H9 (cell line): ENCODE data around the gene USP36. TPM values are rescaled to one million over a fixed set of nuclear protein-coding genes. Genes with fewer than 3 reads are reported as not detected.

ENCODE experiments used
- DNase-seq: peaks from one replicate; pipeline ENCODE4 v3.0.0-alpha.2; 2017
- H2AFZ ChIP-seq: one replicate; pipeline ENCODE4 v1.6.1; 2013; ENCODE audit warnings: mild to moderate bottlenecking, low read length, control low read depth, moderate library complexity
- H2AK5ac ChIP-seq: 2 replicates; pipeline ENCODE4 v1.6.1; 2013; ENCODE audit warnings: low read length, control low read depth, mixed read lengths; ENCODE audit not compliant: insufficient read length
- H2BK120ac ChIP-seq: one replicate; pipeline ENCODE4 v1.6.1; 2013; ENCODE audit warnings: low read depth, mild to moderate bottlenecking, low read length, control low read depth, inconsistent platforms; ENCODE audit not compliant: poor library complexity, severe bottlenecking
- H2BK12ac ChIP-seq: 2 replicates; pipeline ENCODE4 v1.6.1; 2013; ENCODE audit warnings: low read length, control low read depth, mixed read lengths, low read depth; ENCODE audit not compliant: insufficient read length
- H2BK15ac ChIP-seq: 2 replicates; pipeline ENCODE4 v1.6.1; 2013; ENCODE audit warnings: low read depth, low read length, control low read depth
- H2BK20ac ChIP-seq: one replicate; pipeline ENCODE4 v1.6.1; 2013; ENCODE audit warnings: low read depth, mild to moderate bottlenecking, low read length, control low read depth, inconsistent platforms; ENCODE audit not compliant: poor library complexity, severe bottlenecking
- H2BK5ac ChIP-seq: 2 replicates; pipeline ENCODE4 v1.6.1; 2013; ENCODE audit warnings: low read length, control low read depth, mixed read lengths; ENCODE audit not compliant: insufficient read length
- H3K14ac ChIP-seq: 2 replicates; pipeline ENCODE4 v1.6.1; 2013; ENCODE audit warnings: low read length, control low read depth; ENCODE audit not compliant: insufficient read depth
- H3K18ac ChIP-seq: 2 replicates; pipeline ENCODE4 v1.6.1; 2013; ENCODE audit warnings: low read depth, mild to moderate bottlenecking, mixed read lengths, low read length, control low read depth; ENCODE audit not compliant: insufficient read length
- H3K23ac ChIP-seq: 2 replicates; pipeline ENCODE4 v1.6.1; 2013; ENCODE audit warnings: low read length, control low read depth, mixed read lengths, low read depth; ENCODE audit not compliant: insufficient read length
- H3K23me2 ChIP-seq: 2 replicates; pipeline ENCODE4 v1.6.1; 2013; ENCODE audit warnings: low read depth, mild to moderate bottlenecking, mixed read lengths, low read length, control low read depth; ENCODE audit not compliant: insufficient read length, poor library complexity, severe bottlenecking
- H3K27ac ChIP-seq: 2 replicates; pipeline ENCODE4 v1.5.1; 2013; ENCODE audit warnings: low read length, control low read depth, mixed read lengths, low read depth; ENCODE audit not compliant: insufficient read length
- H3K27me3 ChIP-seq: 2 replicates; pipeline ENCODE4 v1.6.1; 2013; ENCODE audit warnings: low read length, control low read depth, inconsistent platforms; ENCODE audit not compliant: insufficient read depth
- H3K4ac ChIP-seq: 2 replicates; pipeline ENCODE4 v1.6.1; 2013; ENCODE audit warnings: low read depth, mild to moderate bottlenecking, control low read depth, inconsistent platforms, low read length, moderate library complexity
- H3K4me1 ChIP-seq: 2 replicates; pipeline ENCODE4 v1.6.1; 2013; ENCODE audit warnings: low read length, control low read depth, inconsistent platforms; ENCODE audit not compliant: insufficient read depth
- H3K4me2 ChIP-seq: 2 replicates; pipeline ENCODE4 v1.6.1; 2013; ENCODE audit warnings: low read length, control low read depth, mixed read lengths; ENCODE audit not compliant: insufficient read length, insufficient read depth
- H3K56ac ChIP-seq: 2 replicates; pipeline ENCODE4 v1.6.1; 2013; ENCODE audit warnings: low read depth, mild to moderate bottlenecking, mixed read lengths, low read length, control low read depth; ENCODE audit not compliant: insufficient read length
- H3K79me1 ChIP-seq: 2 replicates; pipeline ENCODE4 v1.6.1; 2013; ENCODE audit warnings: low read depth, mild to moderate bottlenecking, moderate library complexity, low read length, control low read depth, inconsistent platforms; ENCODE audit not compliant: insufficient read depth, poor library complexity, severe bottlenecking
- H3K79me2 ChIP-seq: 2 replicates; pipeline ENCODE4 v1.6.1; 2013; ENCODE audit warnings: low read length, control low read depth, inconsistent platforms; ENCODE audit not compliant: insufficient read depth
- H3K9ac ChIP-seq: 2 replicates; pipeline ENCODE4 v1.6.1; 2013; ENCODE audit warnings: low read length, control low read depth, mixed read lengths; ENCODE audit not compliant: insufficient read length; ENCODE audit errors: extremely low read depth
- H3K9me3 ChIP-seq: one replicate; pipeline ENCODE4 v1.6.1; 2013; ENCODE audit warnings: low read depth, low read length, inconsistent platforms; ENCODE audit not compliant: control insufficient read depth
- H3T11ph ChIP-seq: one replicate; pipeline ENCODE4 v1.6.1; 2013; ENCODE audit warnings: mild to moderate bottlenecking, low read length, control low read depth, inconsistent platforms
- H4K20me1 ChIP-seq: one replicate; pipeline ENCODE4 v1.6.1; 2013; ENCODE audit not compliant: control insufficient read depth, insufficient read length, insufficient read depth
- H4K5ac ChIP-seq: 2 replicates; pipeline ENCODE4 v1.6.1; 2013; ENCODE audit warnings: low read depth, mild to moderate bottlenecking, mixed read lengths, low read length, control low read depth; ENCODE audit not compliant: insufficient read length
- H4K8ac ChIP-seq: replicated peaks from 2 replicates; pipeline ENCODE4 v1.6.1; 2013; ENCODE audit warnings: low read length, control low read depth, mixed read lengths, low read depth; ENCODE audit not compliant: insufficient read length
- H4K91ac ChIP-seq: 2 replicates; pipeline ENCODE4 v1.6.1; 2013; ENCODE audit warnings: low read depth, mild to moderate bottlenecking, moderate library complexity, mixed read lengths, low read length, control low read depth; ENCODE audit not compliant: insufficient read length
- H3K27ac Mint-ChIP-seq, 3 experiments: 2 replicates in 2 of 3; 3 replicates in 1 of 3; pipeline ENCODE4 v1.8.0; 2020 to 2021; ENCODE audit warnings: mixed read lengths in 3 of 3, mild to moderate bottlenecking in 1 of 3, moderate library complexity in 1 of 3
- H3K27me3 Mint-ChIP-seq: 2 replicates; pipeline ENCODE4 v1.8.0; 2021; ENCODE audit warnings: low read depth, mild to moderate bottlenecking, moderate library complexity, mixed read lengths
- H3K36me3 Mint-ChIP-seq, 3 experiments: 2 replicates in 2 of 3; 3 replicates in 1 of 3; pipeline ENCODE4 v1.8.0; 2020 to 2021; ENCODE audit warnings: low read depth in 3 of 3, mixed read lengths in 3 of 3; ENCODE audit not compliant: insufficient read depth in 1 of 3
- H3K4me1 Mint-ChIP-seq, 2 experiments: 2 replicates each; pipeline ENCODE4 v1.8.0; 2020; ENCODE audit warnings: mixed read lengths in 2 of 2
- H3K4me3 Mint-ChIP-seq, 2 experiments: 2 replicates in 1 of 2; 3 replicates in 1 of 2; pipeline ENCODE4 v1.8.0; 2020 to 2021; ENCODE audit warnings: mild to moderate bottlenecking in 2 of 2, mixed read lengths in 2 of 2, moderate library complexity in 1 of 2
- H3K9me3 Mint-ChIP-seq, 2 experiments: 2 replicates in 1 of 2; 3 replicates in 1 of 2; pipeline ENCODE4 v1.8.0; 2020; ENCODE audit warnings: mild to moderate bottlenecking in 2 of 2, mixed read lengths in 2 of 2, moderate library complexity in 1 of 2
- CTCF ChIP-seq: fragments of 200-600 bp; sonication (generic); conservative IDR thresholded peaks from 3 replicates; pipeline ENCODE4 v1.8.0; 2021; ENCODE audit warnings: antibody characterized with exemption, mild to moderate bottlenecking
- WGBS: extraction: QIAGEN DNeasy Blood & Tissue Kit; methylation state at CpG from one replicate; pipeline ENCODE4 v1.1.7; 2013; ENCODE audit warnings: missing lambda C conversion rate, low lambda C conversion rate, mixed read lengths; ENCODE audit not compliant: insufficient read length; ENCODE audit errors: extremely low coverage; 5-methylcytosine and 5-hydroxymethylcytosine counted together
- total RNA-seq: library from RNA; stranded (reverse); gene quantifications from 2 replicates; pipeline ENCODE4 v1.2.1, GENCODE V29; 2021

USP36 gene
- total RNA-seq, 1 experiment from 2014 or later, result 106 TPM

GRCh38 chr17:78826421-78826820 lies 14.2 kb downstream of the USP36 start:
- H4K20me1 ChIP-seq, result no peaks in the 10 kb centered on the region
- no peak for TF ChIP-seq CTCF
- H3T11ph ChIP-seq, result no peak overlapping the region
- H3K14ac ChIP-seq, result no peak overlapping the region
- H3K4ac ChIP-seq, result no peak overlapping the region
- H3K9me3 ChIP-seq, result no peaks in the 10 kb centered on the region
- no peak overlapping the region for H2BK5ac ChIP-seq
- H3K56ac ChIP-seq, result no peak overlapping the region
- H2AFZ ChIP-seq, result no peak overlapping the region
- no peak overlapping the region for H2BK12ac ChIP-seq
- H3K18ac ChIP-seq, result no peak overlapping the region
- no peak overlapping the region for H3K23ac ChIP-seq
- no peaks in the 10 kb centered on the region for H3K27me3 ChIP-seq
- no peak overlapping the region for H2AK5ac ChIP-seq
- H3K4me2 ChIP-seq, result no peak overlapping the region
- no peak overlapping the region for H4K5ac ChIP-seq
- Mint-ChIP-seq H3K4me1 (no peaks in the 10 kb centered on the region), H3K9me3 (no peaks in the 10 kb centered on the region), H3K36me3 (peaks cover 62 to 93% (median 92%) of the 10 kb centered on the region in 3 experiments), H3K27me3 (no peaks in the 10 kb centered on the region), H3K4me3 (no peak overlapping the region), H3K27ac (no peak overlapping the region; a peak in 1 of 7 replicates)
- H3K4me1 ChIP-seq, result no peaks in the 10 kb centered on the region
- no peak for DNase-seq
- H3K79me1 ChIP-seq, result peaks cover 8% of the 10 kb centered on the region
- no peak overlapping the region for H2BK15ac ChIP-seq
- H3K27ac ChIP-seq, result no peak overlapping the region
- H4K91ac ChIP-seq, result no peak overlapping the region
- no CpG with 5 or more reads among the region's 5 CpGs for WGBS
- no peak overlapping the region for H2BK20ac ChIP-seq
- H3K79me2 ChIP-seq, result peaks cover 5% of the 10 kb centered on the region; the same call in 1 of the 2 replicates
- H4K8ac ChIP-seq, result no peak overlapping the region
- H2BK120ac ChIP-seq, result no peak overlapping the region
- no peaks in the 10 kb centered on the region for H3K23me2 ChIP-seq
- no peak overlapping the region for H3K9ac ChIP-seq
